Transverse colon (tissue), 4 donors: ENCODE measurements around the gene PXK. TPM values are rescaled to one million over a fixed set of nuclear protein-coding genes. Genes with fewer than 3 reads are reported as not detected.

Source experiments
- DNase-seq: peaks from one replicate; pipeline ENCODE4 v3.0.0-alpha.2; 2019
- H3K27ac ChIP-seq, 4 donors: fragments of 200-600 bp; sonication (generic); 2 replicates each; pipeline ENCODE4 v1.5.1; 2016 to 2018; ENCODE audit warnings: inconsistent platforms in 4 of 4
- H3K27me3 ChIP-seq: fragments of 200-600 bp; sonication (generic); 2 replicates; pipeline ENCODE4 v1.5.1; 2017; ENCODE audit warnings: inconsistent platforms
- H3K36me3 ChIP-seq, 4 donors: fragments of 200-600 bp; sonication (generic); 2 replicates each; pipeline ENCODE4 v1.5.1; 2017 to 2019; ENCODE audit warnings: inconsistent platforms in 4 of 4
- H3K4me1 ChIP-seq, 4 donors: fragments of 200-600 bp; sonication (generic); 2 replicates each; pipeline ENCODE4 v1.5.1; 2017 to 2020; ENCODE audit warnings: inconsistent platforms in 4 of 4
- H3K4me3 ChIP-seq, 4 donors: fragments of 200-600 bp; sonication (generic); 1 replicate in 1 of 4; 2 replicates in 3 of 4; pipeline versions ENCODE4 v1.5.1 to v1.6.1; 2017 to 2019; ENCODE audit warnings: inconsistent platforms in 4 of 4
- H3K9me3 ChIP-seq, 2 donors: fragments of 200-600 bp; sonication (generic); 2 replicates each; pipeline ENCODE4 v1.5.1; 2017 to 2019; ENCODE audit warnings: inconsistent platforms in 2 of 2
- CTCF ChIP-seq, 5 experiments: fragments of 200-600 bp in 3 of 5; fragments of 450-650 bp in 2 of 5; sonication (generic) in 3 of 5; IDR thresholded peaks; 1 replicate in 2 of 5; 2 replicates in 3 of 5; pipeline ENCODE4 v1.5.1; 2016 to 2017; ENCODE audit warnings: antibody characterized with exemption in 5 of 5, inconsistent platforms in 3 of 5, mild to moderate bottlenecking in 2 of 5, moderate library complexity in 1 of 5
- EP300 ChIP-seq: sonication (generic); formaldehyde crosslinking; IDR thresholded peaks from one replicate; pipeline ENCODE4 v1.6.1; 2017; ENCODE audit warnings: antibody characterized with exemption, low read depth
- POLR2A ChIP-seq: fragments of 450-650 bp; IDR thresholded peaks from one replicate; pipeline ENCODE4 v1.6.1; 2016; ENCODE audit warnings: antibody characterized with exemption, mild to moderate bottlenecking, moderate library complexity
- POLR2AphosphoS5 ChIP-seq, 3 donors: sonication (generic); formaldehyde crosslinking; IDR thresholded peaks; one replicate each; pipeline ENCODE4 v1.6.1; 2016; ENCODE audit warnings: antibody characterized with exemption in 3 of 3
- WGBS, 2 donors: methylation state at CpG; one replicate each; pipeline ENCODE4 v1.1.5; 2018; ENCODE audit warnings: low coverage in 1 of 2; 5-methylcytosine and 5-hydroxymethylcytosine counted together
- in situ Hi-C, 4 donors: fragments of 200-750 bp; cut with MboI; loops; one replicate each; pipeline versions ENCODE4 v1.15.0 to v1.15.1; 2017; ENCODE audit warnings: low sequenced_read_pairs in 3 of 4, low pct_ligation_motif_present in 1 of 4, low pct_unique_long_range_greater_than_20kb in 1 of 4
- intact Hi-C: fragments of 100-400 bp; cut with DNase I; formaldehyde crosslinking; loops from one replicate; pipeline ENCODE4 v1.15.1; 2023; ENCODE audit warnings: low total_unique reads
- total RNA-seq, 4 donors: library from RNA; depleted of rRNA; stranded (reverse); fragments of >200 nt; gene quantifications; one replicate each; pipeline ENCODE4 v1.1.0, GENCODE V29; 2016

Gene PXK
- total RNA-seq, 4 donors from 2014 or later, result 7.6 to 29.5 (median 16.6) TPM

- H3K36me3 ChIP-seq, result no peaks in the 10 kb centered on the region
- no peak overlapping the region for H3K27ac ChIP-seq
- no peaks in the 10 kb centered on the region for H3K27me3 ChIP-seq
- H3K9me3 ChIP-seq, result no peaks in the 10 kb centered on the region
- WGBS, 2 donors, result 90 to 93% methylated on average over 2 to 10 of the region's 10 CpGs
- TF ChIP-seq EP300, result no peak
- TF ChIP-seq POLR2A, result no peak
- no peak for TF ChIP-seq CTCF (IDR thresholded peaks at IDR 0.05)
- TF ChIP-seq POLR2AphosphoS5 (IDR thresholded peaks at IDR 0.05), result no peak
- intact Hi-C loops, result no loop called here
- no peak for DNase-seq
- in situ Hi-C loops, result no loop called here
- no peak overlapping the region for H3K4me3 ChIP-seq
- no peaks in the 10 kb centered on the region for H3K4me1 ChIP-seq
Measured at GRCh38 chr3:58370407-58370806, 37.7 kb downstream of the PXK start.

- intact Hi-C loops, result no loop called here
- no peaks in the 10 kb centered on the region for H3K36me3 ChIP-seq
- in situ Hi-C loops, result no loop called here
Measured at GRCh38 chr3:58371754-58372153, 39.1 kb downstream of the PXK start.

GRCh38 chr3:58375254-58375653, 42.6 kb downstream of the PXK start:
- DNase-seq, result no peak
- no peaks in the 10 kb centered on the region for H3K27me3 ChIP-seq
- TF ChIP-seq POLR2A, result no peak
- TF ChIP-seq POLR2AphosphoS5 (IDR thresholded peaks at IDR 0.05), result no peak
- TF ChIP-seq CTCF (IDR thresholded peaks at IDR 0.05), result no peak
- TF ChIP-seq EP300, result no peak
- in situ Hi-C loops (no loop called here), intact Hi-C loops (no loop called here)
- H3K4me1 ChIP-seq, result no peaks in the 10 kb centered on the region
- H3K9me3 ChIP-seq, result no peaks in the 10 kb centered on the region
- no peak overlapping the region for H3K27ac ChIP-seq
- H3K4me3 ChIP-seq, result no peak overlapping the region
- no peaks in the 10 kb centered on the region for H3K36me3 ChIP-seq
- 84 to 95% methylated on average over 2 to 5 of the region's 5 CpGs for WGBS, 2 donors

More at GRCh38 chr3:58371754-58372153, 39.1 kb downstream of the PXK start:
- no peaks in the 10 kb centered on the region for H3K4me1 ChIP-seq
- no peaks in the 10 kb centered on the region for H3K9me3 ChIP-seq
- no peak for DNase-seq
- TF ChIP-seq EP300 (no peak), POLR2A (no peak), CTCF (IDR thresholded peaks at IDR 0.05) (no peak), POLR2AphosphoS5 (IDR thresholded peaks at IDR 0.05) (no peak)
- no peaks in the 10 kb centered on the region for H3K27me3 ChIP-seq
- no peak overlapping the region for H3K27ac ChIP-seq
- H3K4me3 ChIP-seq, result no peak overlapping the region

- Histone ChIP-seq H3K9me3 (no peaks in the 10 kb centered on the region), H3K36me3 (no peaks in the 10 kb centered on the region), H3K4me3 (no peak overlapping the region), H3K27me3 (no peaks in the 10 kb centered on the region), H3K27ac (no peak overlapping the region), H3K4me1 (no peaks in the 10 kb centered on the region)
- in situ Hi-C loops, result no loop called here
- intact Hi-C loops, result no loop called here
- TF ChIP-seq EP300 (no peak), CTCF (IDR thresholded peaks at IDR 0.05) (no peak), POLR2A (no peak), POLR2AphosphoS5 (IDR thresholded peaks at IDR 0.05) (no peak)
- DNase-seq, result no peak
- WGBS, 2 donors, result 87 to 93% methylated on average over 4 to 5 of the region's 5 CpGs
Measured at GRCh38 chr3:58377168-58377567, 44.5 kb downstream of the PXK start.
